ENCODE measurements around the gene NCEH1. TPM values are rescaled to one million over a fixed set of nuclear protein-coding genes. Genes with fewer than 3 reads are reported as not detected.

The NCEH1 gene
- polyA plus RNA-seq, 3 donors: 8.6 to 23.9 (median 20.7) TPM

- H3K27me3 Mint-ChIP-seq (ENCODE audit: low read depth in 3 of 3): no peaks in the 10 kb centered on the region
- H3K79me2 ChIP-seq (ENCODE audit: insufficient read depth, low read length): peaks cover 74% of the 10 kb centered on the region
- intact Hi-C loops (cut with micrococcal nuclease): no loop called here
Measured at GRCh38 chr3:172699031-172699430, 11.8 kb downstream of the NCEH1 start.

GRCh38 chr3:172698631-172699030 is 12.2 kb downstream of the NCEH1 start:
- peak overlapping the region; percentile 1 to 49 (median 27) for H3K4me3 ChIP-seq (replicated peaks in 1 of 3; ENCODE audit: low read depth in 2 of 3, low read length in 3 of 3)

More at GRCh38 chr3:172699031-172699430, 11.8 kb downstream of the NCEH1 start:
- no peak for TF ChIP-seq CTCF (IDR thresholded peaks at IDR 0.05)
- Histone ChIP-seq H3K27me3 (ENCODE audit: control insufficient read depth in 2 of 2, insufficient read depth in 2 of 2, low read length in 2 of 2) (no peaks in the 10 kb centered on the region), H3K4me3 (replicated peaks in 1 of 3; ENCODE audit: low read depth in 2 of 3, low read length in 3 of 3) (peak overlapping the region; percentile 1 to 49 (median 27)), H2AFZ (ENCODE audit: insufficient read depth, low read depth, low read length, poor library complexity, severe bottlenecking) (peak overlapping the region; percentile 69), H3K36me3 (replicated peaks in 1 of 2; ENCODE audit: control insufficient read depth in 1 of 2, insufficient read depth in 2 of 2, low read length in 2 of 2) (no peaks in the 10 kb centered on the region), H3K4me1 (ENCODE audit: control insufficient read depth in 1 of 2, insufficient read depth in 2 of 2, low read length in 2 of 2) (peaks cover 45 to 51% of the 10 kb centered on the region in 2 donors), H4K20me1 (ENCODE audit: insufficient read depth, low read length) (peaks cover 5% of the 10 kb centered on the region), H3K9me3 (replicated peaks in 1 of 2; ENCODE audit: control insufficient read depth in 1 of 2, insufficient read depth in 1 of 2, low read length in 2 of 2) (no peaks in the 10 kb centered on the region), H3K4me2 (replicated peaks; ENCODE audit: extremely low read depth, low read length, poor library complexity, severe bottlenecking) (peak overlapping the region; percentile 62), H3K9ac (ENCODE audit: insufficient read depth, low read length, poor library complexity, severe bottlenecking) (peak overlapping the region; percentile 56), H3K27ac (ENCODE audit: low read depth in 1 of 2, low read length in 2 of 2) (peak overlapping the region; percentile 92)
- Mint-ChIP-seq H3K9me3 (peaks cover 0 to 4% (median 0%) of the 10 kb centered on the region in 7 donors), H3K27ac (peak overlapping the region; percentile 91 to 99 (median 96)), H3K4me3 (peak overlapping the region; percentile 47 to 85), H3K36me3 (peaks cover 12 to 30% of the 10 kb centered on the region in 2 donors), H3K4me1 (peaks cover 58% of the 10 kb centered on the region)
- DNase-seq: no peak
- WGBS (ENCODE audit: insufficient coverage): 58% methylated on average over 6 of the region's 7 CpGs

More at GRCh38 chr3:172698631-172699030, 12.2 kb downstream of the NCEH1 start:
- TF ChIP-seq CTCF (IDR thresholded peaks at IDR 0.05): no peak
- no peaks in the 10 kb centered on the region for H3K36me3 ChIP-seq (replicated peaks in 1 of 2; ENCODE audit: control insufficient read depth in 1 of 2, insufficient read depth in 2 of 2, low read length in 2 of 2)
- H3K27me3 Mint-ChIP-seq (ENCODE audit: low read depth in 3 of 3): no peaks in the 10 kb centered on the region
- H3K27ac Mint-ChIP-seq: peak overlapping the region; percentile 91 to 99 (median 96)
- H3K9me3 ChIP-seq (replicated peaks in 1 of 2; ENCODE audit: control insufficient read depth in 1 of 2, insufficient read depth in 1 of 2, low read length in 2 of 2): no peaks in the 10 kb centered on the region
- peaks cover 5% of the 10 kb centered on the region for H4K20me1 ChIP-seq (ENCODE audit: insufficient read depth, low read length)
- H3K4me1 Mint-ChIP-seq: peaks cover 57% of the 10 kb centered on the region
- peak overlapping the region; percentile 47 to 85 for H3K4me3 Mint-ChIP-seq
- intact Hi-C loops (cut with micrococcal nuclease): no loop called here
- H3K4me2 ChIP-seq (replicated peaks; ENCODE audit: extremely low read depth, low read length, poor library complexity, severe bottlenecking): peak overlapping the region; percentile 62
- H3K79me2 ChIP-seq (ENCODE audit: insufficient read depth, low read length): peaks cover 74% of the 10 kb centered on the region
- H3K27ac ChIP-seq (ENCODE audit: low read depth in 1 of 2, low read length in 2 of 2): peak overlapping the region; percentile 92
- 2% methylated on average over 5 of the region's 6 CpGs for WGBS (ENCODE audit: insufficient coverage)
- peak; percentile 84 to 93 (median 89) for DNase-seq
- H3K9ac ChIP-seq (ENCODE audit: insufficient read depth, low read length, poor library complexity, severe bottlenecking): peak overlapping the region; percentile 56
- peaks cover 12 to 28% of the 10 kb centered on the region in 2 donors for H3K36me3 Mint-ChIP-seq
- H2AFZ ChIP-seq (ENCODE audit: insufficient read depth, low read depth, low read length, poor library complexity, severe bottlenecking): peak overlapping the region; percentile 69
- no peaks in the 10 kb centered on the region for H3K27me3 ChIP-seq (ENCODE audit: control insufficient read depth in 2 of 2, insufficient read depth in 2 of 2, low read length in 2 of 2)
- H3K4me1 ChIP-seq (ENCODE audit: control insufficient read depth in 1 of 2, insufficient read depth in 2 of 2, low read length in 2 of 2): peaks cover 48 to 55% of the 10 kb centered on the region in 2 donors
- peaks cover 0 to 4% (median 0%) of the 10 kb centered on the region in 7 donors for H3K9me3 Mint-ChIP-seq

All from CD14-positive monocyte (primary cell).